Bronchial epithelial cell (primary cell): ENCODE results near the gene TSPAN18. TPM values are rescaled to one million over a fixed set of nuclear protein-coding genes. Genes with fewer than 3 reads are reported as not detected.

Experiments used
- DNase-seq: peaks from one replicate; pipeline ENCODE4 v3.0.0-alpha.2; 2010; ENCODE audit warnings: low read depth
- FAIRE-seq: peaks from 2 replicates; lab custom pipeline; 2011; peaks lifted over from hg19 to GRCh38; lab: Jason Lieb, UNC
- H3K27me3 ChIP-seq: 2 replicates; pipeline ENCODE4 v1.5.1; 2011; ENCODE audit warnings: low read length; ENCODE audit not compliant: control insufficient read depth, insufficient read depth
- H3K36me3 ChIP-seq: 2 replicates; pipeline ENCODE4 v1.5.1; 2011; ENCODE audit warnings: low read length; ENCODE audit not compliant: control insufficient read depth, insufficient read depth
- H3K4me3 ChIP-seq: 2 replicates; pipeline ENCODE4 v1.5.1; 2011; ENCODE audit warnings: mild to moderate bottlenecking, low read depth, low read length, control low read depth
- total RNA-seq: library from RNA; depleted of rRNA; stranded (reverse); fragments of >200 nt; gene quantifications from 2 replicates; pipeline ENCODE4 v1.2.1, GENCODE V29; 2014
- TF ChIP-seq, protein P1 (sequence below): IDR thresholded peaks from 2 replicates; pipeline ENCODE4 v1.5.1; 2011; ENCODE audit warnings: mild to moderate bottlenecking, moderate library complexity, low read length, control low read depth, inconsistent platforms; ENCODE audit not compliant: insufficient read depth, severe bottlenecking

The TSPAN18 gene
- total RNA-seq, 1 donor from 2014 or later = not detected

DNA sequence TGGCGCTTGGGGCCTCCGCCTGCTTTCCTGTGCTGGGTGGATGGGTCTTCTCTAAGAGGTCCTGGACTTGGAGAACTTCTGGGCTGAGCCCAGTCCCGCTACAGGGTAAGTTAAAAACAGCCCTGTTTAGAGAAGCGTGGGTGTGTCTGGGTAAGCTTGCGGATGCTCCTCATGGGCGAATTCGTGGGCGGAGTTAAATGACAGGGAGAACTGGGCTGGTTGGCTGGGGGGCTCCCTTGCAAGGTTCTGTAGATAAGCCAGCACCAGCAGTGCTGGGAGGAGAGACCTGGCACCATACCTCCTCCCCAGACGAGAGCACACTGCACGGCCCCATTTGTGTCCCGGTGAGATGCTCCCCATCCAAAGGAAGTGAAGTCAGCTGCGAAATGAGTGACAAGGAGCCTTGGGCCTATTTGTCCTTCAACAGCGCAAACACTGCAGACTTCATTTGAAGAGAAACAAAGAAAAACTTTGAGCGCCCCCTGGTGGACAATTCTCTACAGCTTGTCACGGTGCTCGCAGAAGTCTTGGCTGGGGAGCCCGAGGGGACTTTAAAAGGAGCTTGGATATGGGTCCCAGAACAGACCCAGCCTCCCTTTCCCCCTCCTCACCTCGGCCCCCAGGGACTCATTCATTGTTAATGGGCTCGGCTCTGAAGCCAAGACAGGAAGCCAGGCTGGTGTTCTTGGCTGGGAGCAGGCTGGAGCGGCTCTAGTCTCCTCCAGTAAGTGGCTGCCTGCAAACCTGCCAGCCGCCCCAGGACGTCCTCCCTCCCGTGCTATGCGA lies 184.5 kb downstream of the TSPAN18 start:
- Histone ChIP-seq H3K36me3 (no peaks in the 10 kb centered on the region), H3K4me3 (no peak overlapping the region), H3K27me3 (no peaks in the 10 kb centered on the region)
- FAIRE-seq (no peak), DNase-seq (peak; percentile 59)
- TF ChIP-seq, protein P1, sequence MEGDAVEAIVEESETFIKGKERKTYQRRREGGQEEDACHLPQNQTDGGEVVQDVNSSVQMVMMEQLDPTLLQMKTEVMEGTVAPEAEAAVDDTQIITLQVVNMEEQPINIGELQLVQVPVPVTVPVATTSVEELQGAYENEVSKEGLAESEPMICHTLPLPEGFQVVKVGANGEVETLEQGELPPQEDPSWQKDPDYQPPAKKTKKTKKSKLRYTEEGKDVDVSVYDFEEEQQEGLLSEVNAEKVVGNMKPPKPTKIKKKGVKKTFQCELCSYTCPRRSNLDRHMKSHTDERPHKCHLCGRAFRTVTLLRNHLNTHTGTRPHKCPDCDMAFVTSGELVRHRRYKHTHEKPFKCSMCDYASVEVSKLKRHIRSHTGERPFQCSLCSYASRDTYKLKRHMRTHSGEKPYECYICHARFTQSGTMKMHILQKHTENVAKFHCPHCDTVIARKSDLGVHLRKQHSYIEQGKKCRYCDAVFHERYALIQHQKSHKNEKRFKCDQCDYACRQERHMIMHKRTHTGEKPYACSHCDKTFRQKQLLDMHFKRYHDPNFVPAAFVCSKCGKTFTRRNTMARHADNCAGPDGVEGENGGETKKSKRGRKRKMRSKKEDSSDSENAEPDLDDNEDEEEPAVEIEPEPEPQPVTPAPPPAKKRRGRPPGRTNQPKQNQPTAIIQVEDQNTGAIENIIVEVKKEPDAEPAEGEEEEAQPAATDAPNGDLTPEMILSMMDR = peak; percentile 74

DNA sequence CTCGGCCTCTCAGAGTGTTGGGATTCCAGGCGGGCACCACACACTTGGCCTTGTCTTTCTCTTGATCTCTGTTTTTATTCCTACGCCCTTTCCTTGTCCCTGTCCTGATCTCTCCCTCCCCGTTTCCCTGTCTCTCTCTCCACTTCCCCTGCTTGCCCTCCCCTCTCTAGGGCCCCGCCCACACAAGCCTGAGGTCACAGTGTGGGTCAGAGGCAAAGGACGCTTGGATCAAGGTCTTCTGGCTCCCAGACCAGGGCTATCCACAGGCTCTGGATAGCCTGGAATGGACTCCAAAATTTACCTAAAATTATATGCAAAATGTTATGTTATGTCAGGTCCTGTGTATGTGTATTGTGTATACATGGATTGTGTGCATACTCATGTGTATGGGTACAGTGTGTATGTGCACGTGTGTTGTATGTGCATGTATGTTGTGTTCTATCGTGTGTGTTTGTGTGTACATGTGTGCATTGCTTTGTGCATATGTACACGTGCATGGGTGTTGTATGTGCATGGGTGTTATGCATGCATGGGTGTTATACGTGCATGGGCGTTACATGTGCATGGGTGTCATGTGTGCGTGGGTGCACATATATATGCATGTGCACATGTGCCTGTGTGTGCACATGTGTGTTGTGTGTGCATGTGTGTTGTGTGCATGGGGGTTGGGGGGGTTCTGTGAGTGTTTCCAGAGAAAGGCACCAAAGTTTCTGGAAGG lies 185.7 kb downstream of the TSPAN18 start:
- FAIRE-seq (no peak), DNase-seq (no peak)
- H3K36me3 ChIP-seq = no peaks in the 10 kb centered on the region
- H3K27me3 ChIP-seq = no peaks in the 10 kb centered on the region
- no peak overlapping the region for H3K4me3 ChIP-seq
- TF ChIP-seq, protein P1 = no peak

DNA sequence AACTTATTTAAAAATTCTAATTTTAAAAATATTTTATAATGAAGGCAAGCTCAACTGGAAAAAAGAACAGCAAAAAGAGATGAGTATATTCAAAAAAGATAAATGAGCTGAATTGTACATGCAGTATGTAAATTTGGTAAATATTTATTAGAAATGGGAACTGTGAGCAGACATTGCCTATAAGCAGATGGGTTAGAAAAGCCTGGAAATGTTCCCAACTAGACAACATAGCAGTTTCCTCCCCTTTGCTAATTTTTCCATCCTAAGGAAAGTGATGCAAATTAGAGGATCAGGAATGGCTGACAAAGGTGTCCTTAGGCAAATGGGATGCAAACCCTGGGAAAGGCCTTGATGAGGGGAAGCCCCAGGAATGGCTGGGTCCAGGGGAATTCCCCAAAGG lies 186.7 kb downstream of the TSPAN18 start:
- no peak overlapping the region for H3K4me3 ChIP-seq
- FAIRE-seq (no peak), DNase-seq (no peak)
- H3K27me3 ChIP-seq = no peaks in the 10 kb centered on the region
- H3K36me3 ChIP-seq = no peaks in the 10 kb centered on the region
- TF ChIP-seq, protein P1 = no peak

DNA sequence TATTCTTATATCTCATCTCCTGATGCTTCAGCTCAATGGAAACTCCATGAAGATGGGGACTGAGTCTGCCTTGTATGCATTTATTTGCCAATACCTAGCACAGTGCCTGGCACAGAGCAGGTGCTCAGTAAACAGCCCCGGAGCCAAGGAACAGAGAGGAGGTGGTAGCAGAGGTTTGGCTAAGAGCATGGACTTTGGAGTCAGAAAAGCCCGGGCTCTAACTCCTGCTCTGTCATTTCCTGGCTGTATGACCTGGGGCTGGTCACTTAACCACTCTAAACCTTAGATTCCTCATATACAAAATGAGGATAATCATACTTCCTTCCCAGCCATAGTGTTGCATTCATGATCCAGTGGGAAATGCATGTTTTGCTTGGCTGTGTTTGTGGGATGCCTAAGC lies 187.3 kb downstream of the TSPAN18 start:
- Histone ChIP-seq H3K36me3 (no peaks in the 10 kb centered on the region), H3K27me3 (no peaks in the 10 kb centered on the region), H3K4me3 (no peak overlapping the region)
- FAIRE-seq (no peak), DNase-seq (no peak)
- TF ChIP-seq, protein P1 = no peak

DNA sequence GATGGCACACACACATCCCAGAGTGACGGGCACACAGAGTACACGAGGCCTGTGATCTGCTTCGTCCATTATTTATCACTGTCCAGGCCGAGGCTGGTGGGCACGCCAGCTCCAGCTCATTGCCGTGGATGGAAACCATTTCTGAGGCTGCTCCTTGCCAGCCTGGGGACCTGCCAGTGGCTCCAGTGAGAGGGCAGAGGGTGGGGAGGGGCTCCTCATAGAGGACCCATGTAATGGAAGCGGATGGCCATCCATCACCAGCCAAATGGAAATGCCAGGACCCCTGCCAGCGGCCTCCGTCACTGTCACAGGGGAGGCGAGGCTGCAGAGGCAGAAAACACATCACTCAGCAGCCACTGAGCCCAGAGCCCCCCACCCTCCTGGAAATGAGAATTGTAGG lies 188.2 kb downstream of the TSPAN18 start:
- Histone ChIP-seq H3K36me3 (no peaks in the 10 kb centered on the region), H3K4me3 (no peak overlapping the region), H3K27me3 (no peaks in the 10 kb centered on the region)
- no peak for FAIRE-seq
- DNase-seq = no peak
- TF ChIP-seq, protein P1 = no peak
